ENCODE results near the gene RPL41. TPM values are rescaled to one million over a fixed set of nuclear protein-coding genes. Genes with fewer than 3 reads are reported as not detected.

The RPL41 gene
- total and polyA plus RNA-seq, 9 of the 15 experiments (the other 6 are each of a cell fraction or from before 2014, with no cell fraction given) = 3,403 to 11,276 (median 5,604) TPM

DNA sequence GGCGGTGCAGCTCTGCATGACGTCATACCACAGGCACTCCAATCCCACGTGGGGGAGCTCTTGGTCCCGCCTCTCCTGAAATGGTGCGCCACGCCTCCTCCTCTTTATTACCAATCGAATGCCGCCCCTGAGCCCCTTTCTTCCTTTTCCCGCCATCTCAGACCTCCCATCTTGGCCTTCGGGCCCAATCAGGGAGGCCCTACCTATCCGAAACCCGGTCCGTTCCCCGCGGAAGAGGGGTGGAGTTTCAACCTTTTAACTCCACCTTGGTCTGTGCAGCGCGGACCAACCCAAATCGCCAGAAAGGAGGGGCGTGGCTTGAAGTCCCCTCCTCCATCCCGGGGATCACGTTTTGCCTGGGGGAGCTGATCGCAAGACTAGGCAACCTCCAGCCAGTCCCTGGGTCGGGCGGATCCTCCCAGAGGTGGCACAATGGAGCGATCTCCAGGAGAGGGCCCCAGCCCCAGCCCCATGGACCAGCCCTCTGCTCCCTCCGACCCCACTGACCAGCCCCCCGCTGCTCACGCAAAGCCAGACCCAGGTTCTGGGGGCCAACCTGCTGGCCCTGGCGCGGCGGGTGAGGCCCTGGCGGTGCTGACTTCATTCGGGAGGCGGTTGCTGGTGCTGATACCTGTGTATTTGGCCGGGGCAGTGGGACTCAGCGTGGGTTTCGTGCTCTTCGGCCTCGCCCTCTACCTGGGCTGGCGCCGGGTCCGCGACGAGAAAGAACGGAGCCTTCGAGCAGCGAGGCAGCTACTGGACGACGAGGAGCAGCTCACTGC, 11.6 kb downstream of the RPL41 start, which contains the start of gene ESYT1 (continued):
- TF ChIP-seq, protein P1, sequence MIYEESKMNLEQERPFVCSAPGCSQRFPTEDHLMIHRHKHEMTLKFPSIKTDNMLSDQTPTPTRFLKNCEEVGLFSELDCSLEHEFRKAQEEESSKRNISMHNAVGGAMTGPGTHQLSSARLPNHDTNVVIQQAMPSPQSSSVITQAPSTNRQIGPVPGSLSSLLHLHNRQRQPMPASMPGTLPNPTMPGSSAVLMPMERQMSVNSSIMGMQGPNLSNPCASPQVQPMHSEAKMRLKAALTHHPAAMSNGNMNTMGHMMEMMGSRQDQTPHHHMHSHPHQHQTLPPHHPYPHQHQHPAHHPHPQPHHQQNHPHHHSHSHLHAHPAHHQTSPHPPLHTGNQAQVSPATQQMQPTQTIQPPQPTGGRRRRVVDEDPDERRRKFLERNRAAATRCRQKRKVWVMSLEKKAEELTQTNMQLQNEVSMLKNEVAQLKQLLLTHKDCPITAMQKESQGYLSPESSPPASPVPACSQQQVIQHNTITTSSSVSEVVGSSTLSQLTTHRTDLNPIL (CRISPR knock-in tag; IDR thresholded peaks at IDR 0.05) = no peak; the same call in 1 of the 2 replicates
- TF ChIP-seq KDM4B (IDR thresholded peaks at IDR 0.05; ENCODE audit: borderline replicate concordance in 2 of 2, low read depth in 1 of 2) = 0 out of 4 replicates have a peak, but pooled peaks of 1 of the 2 experiments have one; percentile 22
- no peak for TF ChIP-seq ZNF232 (CRISPR knock-in tag; IDR thresholded peaks at IDR 0.05)
- TF ChIP-seq ZNF316 (IDR thresholded peaks at IDR 0.05) = no peak
- no peak for TF ChIP-seq ZBTB1 (CRISPR knock-in tag; IDR thresholded peaks at IDR 0.05; ENCODE audit: borderline replicate concordance, low read depth)
- no peak for TF ChIP-seq ZNF41 (CRISPR knock-in tag; conservative IDR thresholded peaks at IDR 0.05)
- no peak for TF ChIP-seq XRCC3 (IDR thresholded peaks at IDR 0.05)
- TF ChIP-seq, protein P2, sequence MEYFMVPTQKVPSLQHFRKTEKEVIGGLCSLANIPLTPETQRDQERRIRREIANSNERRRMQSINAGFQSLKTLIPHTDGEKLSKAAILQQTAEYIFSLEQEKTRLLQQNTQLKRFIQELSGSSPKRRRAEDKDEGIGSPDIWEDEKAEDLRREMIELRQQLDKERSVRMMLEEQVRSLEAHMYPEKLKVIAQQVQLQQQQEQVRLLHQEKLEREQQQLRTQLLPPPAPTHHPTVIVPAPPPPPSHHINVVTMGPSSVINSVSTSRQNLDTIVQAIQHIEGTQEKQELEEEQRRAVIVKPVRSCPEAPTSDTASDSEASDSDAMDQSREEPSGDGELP (CRISPR knock-in tag; IDR thresholded peaks at IDR 0.05; ENCODE audit: borderline replicate concordance) = peak; percentile 86
- no peak for TF ChIP-seq ZNF12 (CRISPR knock-in tag; IDR thresholded peaks at IDR 0.05)
- TF ChIP-seq PRPF4 (IDR thresholded peaks at IDR 0.05; ENCODE audit: insufficient read depth, low read depth, low read length, poor library complexity, severe bottlenecking) = no peak
- TF ChIP-seq TAF15 (IDR thresholded peaks at IDR 0.05; ENCODE audit: low read depth, low read length) = peak; percentile 65; the same call in 1 of the 2 replicates
- TF ChIP-seq ZNF121 (CRISPR knock-in tag; conservative IDR thresholded peaks at IDR 0.05) = no peak
- TF ChIP-seq NFIX (CRISPR knock-in tag; IDR thresholded peaks at IDR 0.05; ENCODE audit: low read depth) = no peak
- no peak for TF ChIP-seq SRSF7 (optimal IDR thresholded peaks at IDR 0.05; ENCODE audit: low read depth, low read length)
- peak; percentile 87 for TF ChIP-seq SP1 (CRISPR knock-in tag; IDR thresholded peaks at IDR 0.05)
- TF ChIP-seq CBFA2T3 (IDR thresholded peaks at IDR 0.05) = no peak
- TF ChIP-seq RNF2 (IDR thresholded peaks at IDR 0.05) = no peak; the same call in 1 of the 2 replicates
- no peak for TF ChIP-seq RREB1 (CRISPR knock-in tag; IDR thresholded peaks at IDR 0.05)

All from K562 (cell line).